Measurements from ENCODE around the gene TNPO2.

The TNPO2 gene

GRCh38 chr19:12670159-12670928 is 53.4 kb downstream of the TNPO2 start:
- DNase-seq (peak; percentile 25), ATAC-seq (ENCODE audit: insufficient read depth, low read depth) (no peak)
- peaks cover 23% of the 10 kb centered on the region for H4K20me1 ChIP-seq (ENCODE audit: insufficient read depth, low read length)
- no peaks in the 10 kb centered on the region for H3K9me3 ChIP-seq (ENCODE audit: insufficient read depth, low read length, severe bottlenecking)
- H3K36me3 ChIP-seq (ENCODE audit: insufficient read depth, low read length): peaks cover 52% of the 10 kb centered on the region
- H3K27me3 ChIP-seq (ENCODE audit: insufficient read depth, low read length, poor library complexity): no peaks in the 10 kb centered on the region
- peak overlapping the region; percentile 74 for H3K9ac ChIP-seq (ENCODE audit: low read depth, low read length)
- H3K27ac ChIP-seq (ENCODE audit: low read length): peak overlapping the region; percentile 94
- H3K79me2 ChIP-seq (ENCODE audit: insufficient read depth, low read length): peaks cover 63% of the 10 kb centered on the region
- peak overlapping the region; percentile 77 for H3K4me2 ChIP-seq (ENCODE audit: insufficient read depth, low read length)
- peak overlapping the region; percentile 87 for H2AFZ ChIP-seq (ENCODE audit: low read depth, low read length)
- H3K4me3 ChIP-seq (ENCODE audit: low read depth in 1 of 2, low read length in 2 of 2): peak overlapping the region; percentile 67 to 84
- H3K4me1 ChIP-seq (ENCODE audit: insufficient read depth, low read length): peaks cover 45% of the 10 kb centered on the region
- TF ChIP-seq EZH2 (IDR thresholded peaks at IDR 0.05; ENCODE audit: borderline replicate concordance, low read depth, low read length, severe bottlenecking) (no peak), CTCF (IDR thresholded peaks at IDR 0.05; ENCODE audit: borderline replicate concordance, extremely low read depth, low read length, poor library complexity, severe bottlenecking) (no peak)

- peak overlapping the region; percentile 87 for H2AFZ ChIP-seq (ENCODE audit: low read depth, low read length)
- H3K4me2 ChIP-seq (ENCODE audit: insufficient read depth, low read length): peak overlapping the region; percentile 77
- TF ChIP-seq CTCF (IDR thresholded peaks at IDR 0.05; ENCODE audit: borderline replicate concordance, extremely low read depth, low read length, poor library complexity, severe bottlenecking) (peak; percentile 23), EZH2 (IDR thresholded peaks at IDR 0.05; ENCODE audit: borderline replicate concordance, low read depth, low read length, severe bottlenecking) (no peak)
- no peaks in the 10 kb centered on the region for H3K27me3 ChIP-seq (ENCODE audit: insufficient read depth, low read length, poor library complexity)
- H3K4me1 ChIP-seq (ENCODE audit: insufficient read depth, low read length): peaks cover 50% of the 10 kb centered on the region
- H3K27ac ChIP-seq (ENCODE audit: low read length): peak overlapping the region; percentile 94
- peaks cover 54% of the 10 kb centered on the region for H3K36me3 ChIP-seq (ENCODE audit: insufficient read depth, low read length)
- H3K4me3 ChIP-seq (ENCODE audit: low read depth in 1 of 2, low read length in 2 of 2): peak overlapping the region; percentile 67 to 84
- DNase-seq (peak; percentile 77), ATAC-seq (ENCODE audit: insufficient read depth, low read depth) (peak; percentile 36)
- H4K20me1 ChIP-seq (ENCODE audit: insufficient read depth, low read length): peaks cover 20% of the 10 kb centered on the region
- peak overlapping the region; percentile 74 for H3K9ac ChIP-seq (ENCODE audit: low read depth, low read length)
- H3K9me3 ChIP-seq (ENCODE audit: insufficient read depth, low read length, severe bottlenecking): no peaks in the 10 kb centered on the region
- peaks cover 68% of the 10 kb centered on the region for H3K79me2 ChIP-seq (ENCODE audit: insufficient read depth, low read length)
Measured at GRCh38 chr19:12669270-12670158, 54.2 kb downstream of the TNPO2 start.

- peaks cover 66% of the 10 kb centered on the region for H3K79me2 ChIP-seq (ENCODE audit: insufficient read depth, low read length)
- peaks cover 14% of the 10 kb centered on the region for H4K20me1 ChIP-seq (ENCODE audit: insufficient read depth, low read length)
- peak overlapping the region; percentile 77 for H3K4me2 ChIP-seq (ENCODE audit: insufficient read depth, low read length)
- peak overlapping the region; percentile 74 for H3K9ac ChIP-seq (ENCODE audit: low read depth, low read length)
- H3K27ac ChIP-seq (ENCODE audit: low read length): peak overlapping the region; percentile 94
- H3K9me3 ChIP-seq (ENCODE audit: insufficient read depth, low read length, severe bottlenecking): no peaks in the 10 kb centered on the region
- no peak for TF ChIP-seq EZH2 (IDR thresholded peaks at IDR 0.05; ENCODE audit: borderline replicate concordance, low read depth, low read length, severe bottlenecking)
- no peak for TF ChIP-seq CTCF (IDR thresholded peaks at IDR 0.05; ENCODE audit: borderline replicate concordance, extremely low read depth, low read length, poor library complexity, severe bottlenecking)
- ATAC-seq (ENCODE audit: insufficient read depth, low read depth) (no peak), DNase-seq (peak; percentile 57)
- peak overlapping the region; percentile 67 to 84; a peak in 3 of 4 replicates for H3K4me3 ChIP-seq (ENCODE audit: low read depth in 1 of 2, low read length in 2 of 2)
- H3K4me1 ChIP-seq (ENCODE audit: insufficient read depth, low read length): peaks cover 50% of the 10 kb centered on the region
- H3K27me3 ChIP-seq (ENCODE audit: insufficient read depth, low read length, poor library complexity): no peaks in the 10 kb centered on the region
- H3K36me3 ChIP-seq (ENCODE audit: insufficient read depth, low read length): peaks cover 54% of the 10 kb centered on the region
- H2AFZ ChIP-seq (ENCODE audit: low read depth, low read length): peak overlapping the region; percentile 87
Measured at GRCh38 chr19:12668932-12669269, 54.8 kb downstream of the TNPO2 start.

Data from DND-41 (cell line).